ENCODE measurements around the gene IL17RA. TPM values are rescaled to one million over a fixed set of nuclear protein-coding genes. Genes with fewer than 3 reads are reported as not detected.

Gene IL17RA
- total and polyA plus RNA-seq, 2 experiments from 2014 or later = 3.2 to 9.6 TPM

DNA sequence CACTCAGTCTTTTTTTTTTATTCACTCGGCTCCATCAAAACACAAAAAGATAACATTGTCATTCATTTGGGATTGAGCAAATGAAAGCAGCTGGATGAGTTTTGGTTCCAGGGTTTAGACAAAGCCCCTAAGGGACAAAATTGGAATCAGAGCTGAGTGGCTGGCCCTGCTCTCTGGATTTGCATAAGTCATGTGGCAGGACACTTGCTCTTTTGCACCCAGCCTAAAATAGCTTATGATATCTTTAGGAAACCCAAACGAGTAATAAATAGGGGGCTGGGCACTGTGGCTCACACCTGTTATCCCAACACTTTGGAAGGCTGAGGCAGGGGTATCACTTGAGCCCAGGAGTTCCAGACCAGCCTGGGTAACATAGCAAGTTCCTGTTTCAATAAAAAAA is 47.3 kb downstream of the IL17RA start (continued):
- no peak for TF ChIP-seq ZNF462 (CRISPR knock-in tag; IDR thresholded peaks at IDR 0.05)
- no peak for TF ChIP-seq JUNB (IDR thresholded peaks at IDR 0.05; ENCODE audit: unreplicated experiment)
- TF ChIP-seq, protein P1, sequence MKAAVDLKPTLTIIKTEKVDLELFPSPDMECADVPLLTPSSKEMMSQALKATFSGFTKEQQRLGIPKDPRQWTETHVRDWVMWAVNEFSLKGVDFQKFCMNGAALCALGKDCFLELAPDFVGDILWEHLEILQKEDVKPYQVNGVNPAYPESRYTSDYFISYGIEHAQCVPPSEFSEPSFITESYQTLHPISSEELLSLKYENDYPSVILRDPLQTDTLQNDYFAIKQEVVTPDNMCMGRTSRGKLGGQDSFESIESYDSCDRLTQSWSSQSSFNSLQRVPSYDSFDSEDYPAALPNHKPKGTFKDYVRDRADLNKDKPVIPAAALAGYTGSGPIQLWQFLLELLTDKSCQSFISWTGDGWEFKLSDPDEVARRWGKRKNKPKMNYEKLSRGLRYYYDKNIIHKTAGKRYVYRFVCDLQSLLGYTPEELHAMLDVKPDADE (IDR thresholded peaks at IDR 0.05) = no peak
- TF ChIP-seq EZH2 (IDR thresholded peaks at IDR 0.05; ENCODE audit: low read depth, unreplicated experiment) = no peak
- no peak for TF ChIP-seq REST (IDR thresholded peaks at IDR 0.05; ENCODE audit: unreplicated experiment)
